GM19328 (cell line): ENCODE measurements around the gene CLTRN.

Experiments
- ATAC-seq: cut with Tn5 transposase; IDR thresholded peaks from one replicate; pipeline ENCODE4 v1.9.1; 2021; ENCODE audit warnings: mild to moderate bottlenecking, moderate library complexity; ENCODE audit not compliant: unreplicated experiment

CLTRN gene

DNA sequence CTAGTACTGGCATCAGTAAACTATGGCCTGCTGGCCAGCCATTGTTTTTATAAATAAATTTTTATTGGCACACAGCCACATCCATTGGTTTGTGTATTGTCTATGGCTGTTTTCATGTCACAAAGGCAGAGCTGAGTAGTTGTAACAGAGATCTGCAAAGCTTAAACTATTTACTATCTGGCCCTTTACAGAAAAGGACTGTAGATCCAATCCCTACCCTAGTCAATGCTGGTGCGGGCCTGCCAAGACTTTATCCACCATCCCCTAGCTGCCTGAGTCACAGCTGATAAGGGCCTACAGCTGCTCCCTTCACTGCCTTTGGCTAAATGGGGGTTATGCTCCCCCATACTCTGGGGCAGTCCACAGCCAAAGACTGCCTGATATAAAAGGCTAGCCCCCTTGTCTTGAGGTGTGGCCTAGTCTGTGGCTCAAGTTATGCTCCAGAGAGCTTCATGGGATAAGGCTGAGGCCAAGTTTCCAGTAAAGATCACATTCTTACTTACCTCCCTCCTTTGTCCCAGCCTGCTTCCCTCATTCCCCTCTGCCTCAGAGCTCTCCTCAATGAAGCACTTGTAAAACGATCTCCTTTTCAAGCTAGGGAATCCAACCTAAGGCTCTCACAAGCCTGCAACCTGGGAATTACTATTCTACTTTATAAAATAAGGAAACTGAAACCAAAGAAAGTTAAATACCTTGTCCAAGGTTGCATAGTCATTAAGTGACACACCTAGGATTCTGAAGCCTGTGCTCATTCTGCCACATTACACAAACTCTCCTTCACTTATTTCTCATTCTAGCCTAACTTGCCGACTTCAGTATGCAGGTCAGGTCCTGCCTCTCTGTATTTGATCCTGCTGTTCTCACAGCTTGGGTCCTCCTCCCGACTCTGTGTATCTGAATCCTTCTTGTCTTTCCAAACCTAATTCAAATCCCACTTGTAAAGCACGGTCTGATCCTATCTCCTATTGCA, 84.5 kb downstream of the CLTRN start:
- no peak for ATAC-seq
